NCI-H2107 (cell line): Measurements from ENCODE around the gene WWOX.

Experiments
- DNase-seq: peaks from one replicate; lab custom pipeline; 2025; lab: John Stamatoyannopoulos, UW

Gene WWOX

DNA sequence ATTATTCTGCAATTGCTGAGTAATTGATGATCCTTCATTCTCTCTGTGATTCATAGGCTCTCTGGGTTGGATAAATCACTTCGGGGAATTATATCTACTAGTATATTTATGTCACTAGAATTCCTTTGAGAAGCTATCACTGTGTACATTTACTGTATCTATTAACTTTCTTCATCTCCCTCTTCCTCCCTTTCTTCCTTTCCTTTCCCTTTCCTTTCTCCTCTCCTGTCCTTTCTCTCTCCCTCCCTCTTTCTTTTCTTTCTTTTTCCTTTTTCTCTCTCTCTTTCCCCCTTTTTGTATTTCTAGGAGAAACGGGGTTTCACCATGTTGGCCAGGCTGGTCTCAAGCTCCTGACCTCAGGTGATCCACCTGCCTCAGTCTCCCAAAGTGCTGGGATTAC, 711.8 kb downstream of the WWOX start:
- DNase-seq = no peak

DNA sequence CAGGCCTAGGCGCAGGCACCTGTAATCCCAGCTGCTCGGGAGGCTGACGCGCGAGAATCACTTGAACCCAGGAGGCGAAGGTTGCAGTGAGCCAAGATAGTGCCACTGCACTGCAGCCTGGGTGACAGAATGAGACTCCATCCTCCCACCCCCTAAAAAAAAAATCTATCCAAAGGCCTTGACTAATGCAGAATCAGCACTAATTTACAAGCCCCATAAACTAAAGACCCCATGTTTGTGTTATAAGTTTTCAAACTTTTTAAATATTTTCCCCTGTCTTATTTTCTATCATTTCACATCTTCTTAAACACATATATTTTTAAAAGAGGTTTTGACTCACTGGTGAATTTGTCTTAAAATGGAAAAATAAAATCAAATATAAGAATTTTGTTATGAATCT, 713.1 kb downstream of the WWOX start:
- no peak for DNase-seq

DNA sequence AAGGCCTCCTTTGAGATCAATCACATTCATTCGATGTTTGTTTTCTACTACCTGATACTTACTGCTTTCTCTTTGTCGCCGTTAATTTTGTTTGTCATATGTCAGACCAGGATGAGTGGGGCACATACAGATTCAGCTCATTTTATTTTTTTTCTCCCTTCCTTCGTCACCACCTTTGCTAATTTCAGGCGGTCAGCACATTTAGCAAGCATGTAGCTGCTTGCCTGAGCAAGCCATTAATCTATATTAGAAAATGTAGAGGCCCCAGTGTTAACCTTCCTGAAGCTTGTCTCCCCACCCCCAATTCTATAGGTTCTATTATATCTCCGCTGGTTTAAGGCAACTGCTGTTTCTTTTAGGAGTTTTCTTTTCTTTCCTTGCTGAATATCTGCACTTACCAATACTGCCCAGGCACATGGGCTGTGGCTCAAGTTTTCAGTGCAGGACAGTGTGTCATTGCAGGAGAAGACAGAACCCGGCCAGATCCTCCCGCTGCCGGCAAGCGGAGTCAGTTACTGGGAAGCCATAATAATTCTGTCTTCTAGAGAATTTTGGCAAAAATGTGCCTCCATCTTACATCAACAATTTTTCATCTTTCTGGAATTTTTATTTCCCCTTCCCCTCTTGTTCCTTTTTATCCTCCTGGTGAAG, 714.3 kb downstream of the WWOX start:
- DNase-seq = no peak

DNA sequence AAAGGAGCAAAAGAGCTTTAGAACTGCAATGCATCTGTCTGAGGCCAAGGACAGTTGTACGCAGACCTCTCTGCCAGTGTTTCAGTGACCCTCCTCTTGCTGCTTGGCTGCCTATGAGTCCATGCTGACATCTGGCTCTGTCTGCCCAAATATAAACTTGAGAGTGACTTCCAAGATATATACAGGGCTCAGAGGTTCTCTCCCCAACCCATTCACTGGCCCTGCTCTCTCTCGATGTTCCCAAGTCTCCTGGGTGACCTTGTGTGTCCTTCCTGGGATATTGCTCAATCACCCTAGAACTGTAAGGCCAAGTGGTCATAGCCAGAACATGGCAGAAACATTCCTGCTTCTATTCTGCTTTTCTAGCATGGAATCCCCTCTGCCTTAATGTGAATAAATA, 716.3 kb downstream of the WWOX start:
- DNase-seq = no peak

DNA sequence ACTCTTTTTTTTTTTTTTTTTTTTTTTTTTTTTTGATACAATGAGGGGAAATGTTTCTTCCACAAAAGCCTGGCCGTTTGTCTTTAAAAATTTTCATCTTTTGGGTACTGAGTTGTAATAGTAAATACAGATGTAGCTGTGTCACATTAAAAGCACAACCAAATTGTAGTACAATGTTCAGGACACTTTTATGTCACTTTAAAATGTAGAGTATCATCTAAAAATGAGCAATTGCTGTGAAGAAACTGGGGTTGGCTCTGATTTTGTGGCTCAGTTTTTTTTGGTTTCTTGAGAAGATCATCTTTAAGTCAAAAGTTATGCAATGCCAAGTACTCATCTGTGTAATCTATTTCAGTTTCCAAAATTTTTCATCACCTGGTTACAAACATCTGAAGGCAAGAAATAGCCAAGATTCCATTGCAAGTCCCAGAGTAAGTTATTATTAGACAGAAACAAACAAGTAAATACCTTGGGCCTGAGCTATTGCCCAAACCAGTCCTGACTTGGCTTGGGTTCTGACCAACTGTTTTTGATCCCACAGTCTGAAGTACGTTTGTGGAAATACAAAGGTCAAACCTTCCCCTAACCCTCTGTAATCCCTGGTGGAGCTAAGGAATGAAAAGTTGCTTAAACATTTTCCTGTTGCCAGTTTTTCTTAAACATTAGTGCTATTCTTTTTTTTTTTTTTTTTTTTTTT, 717.2 kb downstream of the WWOX start:
- DNase-seq = no peak

DNA sequence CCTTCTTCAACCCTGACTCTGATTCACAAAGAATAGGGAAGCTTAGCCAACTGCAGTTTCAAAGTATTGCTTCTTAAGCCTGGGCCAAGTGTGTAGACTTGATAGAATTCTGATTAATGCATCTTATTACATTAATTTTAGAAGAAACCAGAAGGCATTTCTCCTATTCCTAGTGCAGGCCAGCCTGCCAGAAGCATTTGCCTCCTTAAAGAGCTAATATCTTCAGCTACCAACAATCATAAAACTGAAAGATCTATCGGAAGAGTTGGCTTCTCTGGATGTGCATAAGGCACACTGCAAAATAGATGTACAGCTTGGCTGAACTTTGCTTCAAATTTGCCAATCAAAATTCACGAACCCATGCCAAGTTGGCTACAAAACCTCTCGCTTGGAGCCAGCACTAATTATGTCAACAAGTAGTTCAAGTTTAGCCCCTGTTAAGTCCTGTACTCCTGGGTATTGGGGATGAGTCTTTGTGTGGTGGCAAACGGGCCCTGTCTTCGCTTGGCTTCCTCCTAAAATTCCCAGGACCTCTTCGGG, 717.8 kb downstream of the WWOX start:
- DNase-seq = no peak

DNA sequence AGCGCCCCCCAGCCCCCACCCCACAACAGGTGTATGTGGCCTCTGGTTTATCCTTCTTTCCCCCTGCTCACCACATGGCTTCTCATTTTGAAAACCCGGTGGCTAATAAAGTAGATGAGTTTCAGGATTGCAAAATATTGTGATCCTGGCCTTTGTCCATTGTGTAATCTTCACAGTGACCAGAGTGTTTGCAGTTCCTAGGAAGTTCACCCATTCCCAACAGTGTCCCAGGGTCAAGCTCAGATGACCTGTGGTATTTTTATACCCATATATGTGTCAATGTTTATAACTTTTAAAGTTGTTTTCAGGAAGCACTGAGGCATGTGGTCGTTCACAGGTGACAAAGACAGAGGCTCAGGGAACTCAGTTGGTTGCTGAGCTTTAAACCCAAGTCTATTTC, 721.9 kb downstream of the WWOX start:
- no peak for DNase-seq

DNA sequence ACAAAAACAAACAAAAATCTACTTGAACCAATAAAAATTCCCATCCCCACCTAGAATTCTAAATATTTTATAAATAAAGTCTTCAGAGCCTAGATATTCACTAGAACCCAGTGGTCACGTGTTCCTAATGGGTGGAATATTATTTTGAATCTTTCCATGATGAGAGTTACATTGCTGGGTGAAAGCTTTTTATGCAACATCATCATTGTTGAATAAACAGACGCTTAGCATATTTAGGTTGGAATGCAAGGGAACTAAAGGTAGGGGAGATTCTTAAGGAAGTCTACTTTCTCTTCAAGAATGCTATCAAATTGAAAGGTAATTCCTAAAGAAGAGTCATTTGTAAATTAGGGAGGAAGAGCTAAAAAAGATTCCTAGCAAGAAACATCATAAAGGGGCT, 723.1 kb downstream of the WWOX start:
- DNase-seq = no peak

DNA sequence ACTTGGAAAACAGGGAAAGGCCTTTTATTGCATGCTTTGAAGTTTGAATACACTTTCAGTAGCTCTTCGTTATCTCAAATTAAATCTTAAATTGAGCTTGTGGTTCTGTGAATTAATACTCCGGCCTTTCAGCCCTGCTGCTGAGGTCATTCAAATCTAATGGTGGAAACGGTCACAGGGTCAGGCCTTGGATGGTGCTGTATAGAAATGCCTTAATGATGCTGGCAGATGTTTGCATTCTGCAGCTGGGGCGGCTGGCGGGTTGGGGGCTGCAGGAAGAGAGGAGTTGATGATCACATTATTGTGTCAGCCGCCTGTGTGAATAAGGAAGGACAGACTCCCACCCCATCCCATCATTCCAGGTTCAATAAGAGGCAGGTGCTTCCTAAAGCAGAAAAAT, 723.6 kb downstream of the WWOX start:
- DNase-seq = no peak

DNA sequence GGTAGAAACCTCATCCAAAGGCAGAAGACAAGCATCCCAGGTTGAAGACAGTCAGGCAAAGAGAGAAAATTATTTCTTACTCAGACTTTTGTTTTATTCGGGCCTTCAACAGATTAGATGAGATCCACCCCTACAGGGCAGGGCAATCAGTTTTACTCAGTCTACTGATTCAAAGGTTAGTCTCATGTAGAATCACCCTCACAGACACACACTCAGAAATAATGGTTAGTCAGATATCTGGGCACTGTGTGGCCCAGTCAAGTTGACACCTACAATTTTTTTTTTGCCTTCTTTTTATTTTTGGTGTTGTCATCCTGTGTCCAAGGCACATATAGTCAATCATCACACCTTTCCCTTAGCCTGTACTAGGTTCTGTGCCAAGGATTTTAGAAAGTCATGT, 729.8 kb downstream of the WWOX start:
- DNase-seq = no peak

DNA sequence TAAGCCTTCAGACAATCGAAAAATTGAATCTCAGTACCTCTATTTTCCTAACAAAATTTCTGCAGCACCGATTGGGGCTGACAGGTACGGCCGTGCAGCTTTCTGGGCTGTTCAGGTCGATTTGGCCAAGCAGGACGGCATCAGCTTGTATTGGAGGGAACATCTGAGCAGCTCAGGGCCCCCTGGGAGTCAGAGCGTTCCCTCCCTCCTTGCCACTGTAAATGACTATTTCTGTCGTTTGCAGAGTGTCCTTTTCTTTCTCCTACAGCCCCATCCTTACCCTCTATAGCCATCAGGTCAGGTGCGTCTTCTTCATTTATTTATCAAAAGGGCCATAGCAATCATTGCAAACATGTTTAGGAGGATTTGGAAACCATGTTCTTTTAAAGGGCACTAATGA, 731.1 kb downstream of the WWOX start:
- no peak for DNase-seq

DNA sequence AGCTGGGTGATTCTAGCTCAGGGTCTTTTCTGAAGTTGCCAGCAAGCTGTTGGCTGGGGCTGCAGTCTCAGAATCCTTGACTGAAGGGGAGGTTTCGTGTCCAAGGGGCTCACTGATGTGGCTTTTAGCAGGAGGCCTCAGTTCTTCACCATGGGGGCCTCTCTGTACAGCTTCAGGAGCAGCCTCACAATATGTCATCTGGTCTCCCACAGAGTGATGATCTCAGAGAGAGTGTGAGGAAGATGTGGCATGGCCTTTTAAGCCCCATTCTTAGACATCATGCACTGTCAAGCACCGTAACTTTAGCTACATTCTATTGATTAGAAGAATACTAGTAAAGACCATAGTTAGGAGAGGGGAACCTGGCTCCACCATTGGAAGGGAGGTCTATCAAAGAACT, 732.6 kb downstream of the WWOX start:
- no peak for DNase-seq

DNA sequence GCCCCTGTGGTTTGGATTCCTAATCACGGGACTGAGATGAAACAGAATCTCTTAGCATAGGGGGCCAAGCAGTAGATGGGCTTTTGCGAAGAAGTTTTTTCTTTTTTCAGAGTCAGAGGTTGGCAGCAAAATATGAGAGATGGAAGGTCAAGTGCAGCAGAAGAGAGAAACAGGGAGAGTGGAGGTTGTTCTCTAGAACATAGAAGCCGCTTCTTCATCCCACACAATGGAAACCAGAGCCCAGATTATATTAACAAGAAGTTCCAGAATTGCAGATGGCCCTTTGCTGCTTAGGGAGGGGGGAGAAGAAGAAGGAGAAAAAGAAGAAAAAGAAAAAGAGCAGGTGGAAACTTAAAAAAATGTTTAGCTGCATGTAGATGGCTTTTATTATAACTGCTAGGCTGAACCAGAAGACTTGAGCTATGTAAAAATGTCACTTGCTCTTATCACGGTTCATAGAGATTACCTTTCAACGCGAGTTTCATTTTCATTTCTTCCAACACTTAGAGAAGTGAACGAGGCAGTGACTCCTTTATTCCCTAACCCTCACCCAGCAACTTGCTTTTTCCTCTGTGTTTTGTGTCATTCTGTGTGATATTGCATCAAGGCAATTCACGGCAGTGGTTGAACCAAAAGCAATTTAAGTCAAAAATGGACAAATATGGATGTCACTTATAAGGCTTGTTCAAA, 737.5 kb downstream of the WWOX start:
- DNase-seq = no peak

DNA sequence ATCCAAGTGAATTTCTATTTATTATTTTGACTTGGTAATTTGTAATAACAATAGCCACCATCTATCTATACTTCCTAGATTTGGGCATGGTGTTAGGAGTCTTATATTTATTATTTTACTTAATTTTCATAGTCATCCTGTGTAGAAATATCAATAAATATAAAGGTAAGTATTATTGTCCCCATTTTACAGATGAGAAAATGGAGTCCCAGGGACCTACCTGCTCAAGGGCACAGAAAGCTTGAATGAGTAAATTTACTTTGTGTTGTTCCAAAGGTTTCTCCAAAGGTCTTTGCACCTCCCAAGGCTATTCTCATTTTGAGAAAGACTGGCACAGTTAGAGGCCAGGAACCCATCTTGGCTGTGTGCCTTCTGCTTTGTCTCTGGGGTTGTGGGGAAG, 738.3 kb downstream of the WWOX start:
- no peak for DNase-seq

DNA sequence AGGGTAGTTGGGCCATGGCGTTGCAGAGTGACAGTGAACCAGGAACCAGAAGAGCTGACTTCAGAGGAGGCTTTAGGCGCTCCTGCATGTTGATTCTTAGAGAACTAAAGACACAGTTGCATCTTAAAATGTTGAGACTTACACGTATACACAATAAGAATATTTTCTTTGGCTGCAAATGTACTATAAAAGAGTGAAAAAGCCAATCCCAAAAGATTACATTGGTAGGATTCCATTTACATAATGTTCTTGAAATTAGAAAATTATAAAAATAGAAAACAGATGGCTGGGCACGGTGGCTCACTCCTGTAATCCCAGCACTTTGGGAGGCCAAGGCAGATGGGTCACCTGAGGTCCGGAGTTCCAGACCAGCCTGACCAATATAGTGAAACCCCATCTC, 738.8 kb downstream of the WWOX start:
- DNase-seq = no peak

DNA sequence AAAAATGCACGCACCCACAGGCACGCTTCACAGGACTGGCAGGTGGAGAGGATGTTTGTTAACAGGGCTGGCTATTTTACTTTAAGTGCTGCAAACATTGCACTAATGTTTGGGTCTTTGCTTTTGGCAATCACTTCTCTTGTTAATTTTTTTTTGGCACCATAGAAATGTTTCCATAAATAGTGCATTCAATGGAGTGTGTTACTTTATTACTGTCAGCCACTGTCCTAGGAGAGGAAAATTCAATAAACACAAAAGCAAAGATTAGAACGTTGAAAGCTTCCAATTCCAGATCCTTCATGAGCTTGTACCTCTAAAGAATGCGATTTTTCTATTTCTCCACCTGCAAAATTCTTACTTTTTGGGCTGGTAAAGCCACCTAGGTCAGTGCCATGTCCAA, 743.5 kb downstream of the WWOX start:
- DNase-seq = no peak

DNA sequence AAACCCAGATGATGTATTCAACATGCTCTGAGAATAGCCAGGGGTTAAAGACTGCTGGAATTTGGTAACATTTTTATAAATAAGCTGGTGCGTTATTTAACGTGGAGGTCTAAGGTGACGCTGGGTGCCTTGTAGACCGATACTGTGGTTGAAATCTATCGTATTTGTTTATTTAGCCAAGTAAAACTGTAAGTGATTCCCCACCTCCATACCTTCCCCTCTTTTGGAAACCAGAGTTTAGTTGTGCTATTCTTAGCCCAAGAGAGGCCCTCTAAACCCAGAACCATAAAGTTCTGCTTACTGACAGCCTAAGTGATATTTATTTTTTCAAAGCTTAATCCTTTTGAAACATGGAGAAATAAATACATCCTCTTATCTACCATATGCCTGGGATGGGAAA, 744.5 kb downstream of the WWOX start:
- DNase-seq = no peak

DNA sequence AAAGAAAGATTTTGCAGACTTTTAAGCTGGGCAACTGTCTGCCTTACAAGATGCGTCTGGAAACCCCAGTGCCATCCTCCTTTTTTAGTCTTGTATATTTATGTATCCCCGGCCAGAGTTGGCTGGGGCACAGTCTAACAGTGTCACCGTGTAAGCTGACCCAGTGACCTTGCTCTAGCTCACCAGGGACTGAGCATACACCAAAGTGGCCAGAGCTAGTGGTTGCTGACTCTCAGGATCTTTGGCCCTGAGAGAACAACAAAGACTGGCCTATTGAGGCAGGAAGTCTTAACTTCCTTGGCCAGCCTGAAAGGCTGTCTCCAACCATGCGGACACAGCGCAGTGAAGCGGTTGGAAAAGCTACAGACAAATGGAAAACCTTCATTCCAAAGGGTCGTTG, 745.2 kb downstream of the WWOX start:
- no peak for DNase-seq

DNA sequence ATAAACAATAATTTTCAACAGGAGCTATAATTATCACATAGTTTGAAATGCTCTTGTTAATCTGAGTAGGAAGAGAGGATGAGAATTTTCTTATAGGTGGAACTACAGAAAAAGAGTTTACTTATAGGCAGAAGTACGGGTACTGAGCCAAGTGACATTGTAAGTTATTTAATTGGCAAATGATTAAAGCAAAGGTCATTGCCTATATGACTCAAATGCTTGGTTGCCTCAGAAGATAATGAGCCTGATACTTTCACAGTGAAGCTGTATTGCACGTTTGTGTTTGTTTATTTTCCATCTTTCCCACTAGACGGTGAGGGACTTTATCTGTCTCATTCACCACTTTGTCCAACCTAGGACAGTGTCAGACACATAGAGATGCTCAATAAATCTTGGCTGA, 751.8 kb downstream of the WWOX start:
- no peak for DNase-seq

DNA sequence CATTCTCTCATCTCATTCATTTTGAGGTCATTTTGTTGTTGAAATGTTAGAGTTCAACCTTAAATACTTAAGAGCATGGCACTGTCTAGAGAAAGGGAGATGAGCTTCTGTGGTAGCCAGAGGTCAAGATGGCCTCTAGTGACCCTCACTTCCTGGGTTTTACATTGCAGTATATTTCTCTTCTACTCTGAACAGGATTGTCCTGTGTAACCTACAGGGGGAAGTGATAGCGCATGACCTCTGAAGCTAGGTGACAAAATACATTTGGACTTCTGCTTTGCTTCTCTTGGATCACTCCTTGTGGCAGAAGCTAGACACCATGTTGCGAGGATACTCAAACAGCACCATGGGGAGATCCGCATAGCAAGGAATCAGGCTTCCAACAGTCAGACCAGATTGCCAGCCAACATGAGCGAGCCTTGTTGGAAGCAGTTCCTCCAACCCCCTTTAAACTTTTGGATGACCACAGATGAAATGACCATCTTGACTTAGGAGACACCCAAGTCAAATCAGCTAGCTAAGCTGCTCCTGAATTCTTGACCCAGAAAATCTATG, 752.7 kb downstream of the WWOX start:
- DNase-seq = no peak

DNA sequence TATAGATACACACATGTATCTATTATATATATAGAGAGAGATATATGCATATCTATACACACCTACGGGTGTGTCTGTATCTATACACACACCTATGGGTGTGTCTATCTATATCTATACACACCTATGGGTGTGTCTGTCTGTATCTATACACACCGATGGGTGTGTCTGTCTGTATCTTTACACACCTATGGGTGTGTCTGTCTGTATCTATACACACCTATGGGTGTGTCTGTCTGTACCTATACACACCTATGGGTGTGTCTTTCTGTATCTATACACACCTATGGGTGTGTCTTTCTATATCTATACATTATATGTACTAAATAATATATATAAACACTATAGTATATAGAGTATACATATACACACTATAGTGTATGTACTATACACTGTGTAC, 762.6 kb downstream of the WWOX start:
- DNase-seq = no peak

DNA sequence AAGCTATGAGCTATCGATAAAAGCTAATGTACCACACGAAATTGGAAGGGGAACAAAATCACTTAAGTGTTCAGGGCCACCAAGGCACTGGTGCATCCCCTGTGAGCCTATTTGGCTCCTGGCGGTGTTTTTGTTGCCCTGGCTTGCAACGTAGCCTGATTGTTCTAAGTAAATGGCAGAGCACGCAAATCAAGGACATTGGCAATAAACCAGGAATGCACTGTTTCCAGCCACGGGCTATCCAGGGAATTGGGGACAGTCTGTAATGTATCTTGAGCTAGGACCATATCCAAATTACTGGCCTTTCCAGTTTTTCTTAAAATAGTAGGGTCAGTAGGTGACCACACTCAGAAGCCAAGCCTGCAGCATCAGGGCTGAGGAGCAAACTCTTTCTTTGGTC, 767.1 kb downstream of the WWOX start:
- DNase-seq = no peak

DNA sequence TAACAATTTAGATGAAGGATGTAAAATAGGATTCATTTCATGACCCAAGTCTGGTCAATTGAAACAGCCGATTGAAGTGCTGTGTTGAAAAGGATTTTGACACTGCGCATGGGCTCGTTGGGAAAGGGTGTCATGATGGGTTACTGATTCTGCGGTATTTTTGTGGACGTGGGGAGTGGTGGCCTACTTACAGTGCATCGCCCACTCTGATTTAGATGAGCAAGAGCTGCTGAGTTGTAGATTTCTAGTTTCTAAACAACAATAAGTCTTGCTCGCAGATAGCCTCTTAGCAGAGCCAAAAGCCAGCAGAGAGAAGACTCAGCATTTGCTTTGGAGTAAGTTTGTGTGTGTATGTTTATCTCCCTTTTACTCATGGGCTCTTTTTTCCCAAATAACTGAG, 770.0 kb downstream of the WWOX start:
- no peak for DNase-seq
